GM18907 (cell line): ENCODE measurements around the gene FMNL1.
A peak's percentile ranks its signal among the peaks of the same experiment; 100 is the strongest.

Source experiments
- ATAC-seq: cut with Tn5 transposase; IDR thresholded peaks from one replicate; pipeline ENCODE4 v1.9.1; 2021; ENCODE audit warnings: mild to moderate bottlenecking, moderate library complexity; ENCODE audit not compliant: unreplicated experiment

Gene FMNL1

GRCh38 chr17:45222996-45223538 is 1.4 kb downstream of the FMNL1 start:
- no peak for ATAC-seq

- no peak for ATAC-seq
Measured at GRCh38 chr17:45223539-45224528, 2.1 kb downstream of the FMNL1 start.

- ATAC-seq: no peak
Measured at GRCh38 chr17:45224671-45225050, 3.0 kb downstream of the FMNL1 start.

- no peak for ATAC-seq
Measured at GRCh38 chr17:45225051-45225700, 3.5 kb downstream of the FMNL1 start.

- peak; percentile 45 for ATAC-seq
Measured at GRCh38 chr17:45225964-45226530, 4.4 kb downstream of the FMNL1 start.

- no peak for ATAC-seq
Measured at GRCh38 chr17:45226576-45226975, 4.9 kb downstream of the FMNL1 start.

- ATAC-seq: peak; percentile 18
Measured at GRCh38 chr17:45227101-45227925, 5.6 kb downstream of the FMNL1 start.

GRCh38 chr17:45227926-45228762 is 6.5 kb downstream of the FMNL1 start:
- no peak for ATAC-seq

- ATAC-seq: peak; percentile 39
Measured at GRCh38 chr17:45228763-45229539, 7.3 kb downstream of the FMNL1 start.

- no peak for ATAC-seq
Measured at GRCh38 chr17:45229681-45230409, 8.2 kb downstream of the FMNL1 start.

- ATAC-seq: no peak
Measured at GRCh38 chr17:45230410-45230786, 8.7 kb downstream of the FMNL1 start.

- no peak for ATAC-seq
Measured at GRCh38 chr17:45230787-45231480, 9.2 kb downstream of the FMNL1 start.

GRCh38 chr17:45231481-45232116 is 9.9 kb downstream of the FMNL1 start:
- no peak for ATAC-seq

- ATAC-seq: no peak
Measured at GRCh38 chr17:45232514-45233422, 11.1 kb downstream of the FMNL1 start.

- no peak for ATAC-seq
Measured at GRCh38 chr17:45233423-45233924, 11.8 kb downstream of the FMNL1 start.
